Putamen (tissue), 1 donor: ENCODE measurements around the gene RDH8.

Source experiments
- DNase-seq: peaks from one replicate; pipeline ENCODE4 v3.0.0-alpha.2; 2016; ENCODE audit warnings: low spot score

Gene RDH8

DNA sequence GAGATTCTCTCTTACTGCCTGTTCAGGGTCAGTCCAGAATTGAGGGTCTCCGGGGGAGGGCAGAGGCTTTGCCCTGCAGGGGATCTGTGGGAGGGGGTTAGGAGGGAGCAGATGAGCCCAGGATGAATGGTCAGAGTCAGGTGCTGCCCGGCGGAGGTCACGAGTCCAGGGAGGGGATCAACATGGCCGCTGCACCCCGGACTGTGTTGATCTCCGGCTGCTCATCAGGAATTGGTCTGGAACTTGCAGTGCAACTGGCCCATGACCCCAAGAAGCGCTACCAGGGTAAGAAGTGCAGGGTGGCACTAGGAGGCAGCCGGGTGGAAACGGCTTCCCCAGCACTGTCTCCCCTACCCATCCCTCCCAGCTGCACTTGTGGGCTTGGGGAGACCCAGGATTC lies at the start of gene RDH8:
TSS of gene RDH8 (plus strand) at position 168 of the 400 bp plus-strand sequence. CDS start at position 183, 15 bp downstream.
- no peak for DNase-seq

GRCh38 chr19:9966024-9966423 lies 47.3 kb upstream of the RDH8 start:
- DNase-seq = no peak

DNA sequence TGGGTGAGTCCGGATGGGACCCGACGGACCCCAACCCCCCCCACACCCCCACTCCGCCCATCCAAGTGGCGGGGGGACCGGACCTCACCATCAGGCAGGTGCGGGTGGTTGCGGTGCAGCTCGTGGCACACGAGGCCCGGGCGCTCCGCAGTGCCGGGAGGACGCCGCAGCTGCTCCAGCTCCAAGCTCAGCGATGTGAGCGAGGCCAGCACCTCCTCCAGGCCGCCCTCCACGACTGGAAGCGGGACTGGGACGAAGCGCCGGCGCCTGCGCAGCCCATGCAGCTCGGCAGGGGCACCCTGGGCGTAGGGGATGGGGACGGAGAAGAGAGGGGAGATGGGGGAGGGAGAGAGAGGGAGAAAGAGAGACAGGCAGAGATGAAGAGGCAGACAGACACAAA lies 46.8 kb upstream of the RDH8 start:
- no peak for DNase-seq

DNA sequence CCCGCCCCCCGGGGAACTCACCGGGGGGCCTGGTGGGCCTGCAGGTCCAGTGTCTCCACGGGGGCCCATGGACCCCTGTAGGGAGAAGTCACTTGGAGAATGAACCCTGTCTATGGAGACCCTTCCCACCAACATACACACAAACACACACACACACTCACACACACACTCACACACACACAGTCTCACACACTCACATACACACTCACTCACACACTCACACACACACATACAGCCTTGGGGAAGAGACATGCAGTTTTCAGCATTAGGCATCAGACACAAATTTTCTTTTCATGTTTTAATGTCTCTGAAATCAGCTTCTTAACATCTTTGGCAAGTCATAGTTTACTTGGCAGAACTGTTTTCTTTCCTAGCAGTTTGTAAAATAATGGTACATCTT lies 46.0 kb upstream of the RDH8 start:
- DNase-seq = no peak

GRCh38 chr19:9968820-9969687 lies 44.2 kb upstream of the RDH8 start:
- no peak for DNase-seq

- DNase-seq = no peak
Observed at GRCh38 chr19:9969688-9969975, 43.7 kb upstream of the RDH8 start.

GRCh38 chr19:9970481-9970880 lies 42.8 kb upstream of the RDH8 start:
- DNase-seq = no peak

GRCh38 chr19:9971166-9971897 lies 42.0 kb upstream of the RDH8 start:
- DNase-seq = no peak

DNA sequence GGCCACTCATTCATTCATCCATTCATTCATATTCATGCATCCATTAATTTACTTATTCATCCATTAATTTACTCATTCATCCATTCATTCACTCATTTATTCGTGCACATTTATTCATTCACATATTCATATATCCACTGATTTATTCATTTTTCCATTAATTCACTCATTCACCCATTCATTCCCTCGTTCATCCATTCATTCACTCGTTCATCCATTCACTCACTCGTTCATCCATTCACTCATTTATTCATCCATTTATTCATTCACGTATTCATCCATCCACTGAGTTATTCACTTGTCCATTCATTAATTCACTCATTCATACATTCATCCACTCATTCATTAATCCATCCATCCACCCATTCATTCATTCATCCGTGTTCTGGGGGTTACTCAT lies 41.2 kb upstream of the RDH8 start:
- DNase-seq = no peak

DNA sequence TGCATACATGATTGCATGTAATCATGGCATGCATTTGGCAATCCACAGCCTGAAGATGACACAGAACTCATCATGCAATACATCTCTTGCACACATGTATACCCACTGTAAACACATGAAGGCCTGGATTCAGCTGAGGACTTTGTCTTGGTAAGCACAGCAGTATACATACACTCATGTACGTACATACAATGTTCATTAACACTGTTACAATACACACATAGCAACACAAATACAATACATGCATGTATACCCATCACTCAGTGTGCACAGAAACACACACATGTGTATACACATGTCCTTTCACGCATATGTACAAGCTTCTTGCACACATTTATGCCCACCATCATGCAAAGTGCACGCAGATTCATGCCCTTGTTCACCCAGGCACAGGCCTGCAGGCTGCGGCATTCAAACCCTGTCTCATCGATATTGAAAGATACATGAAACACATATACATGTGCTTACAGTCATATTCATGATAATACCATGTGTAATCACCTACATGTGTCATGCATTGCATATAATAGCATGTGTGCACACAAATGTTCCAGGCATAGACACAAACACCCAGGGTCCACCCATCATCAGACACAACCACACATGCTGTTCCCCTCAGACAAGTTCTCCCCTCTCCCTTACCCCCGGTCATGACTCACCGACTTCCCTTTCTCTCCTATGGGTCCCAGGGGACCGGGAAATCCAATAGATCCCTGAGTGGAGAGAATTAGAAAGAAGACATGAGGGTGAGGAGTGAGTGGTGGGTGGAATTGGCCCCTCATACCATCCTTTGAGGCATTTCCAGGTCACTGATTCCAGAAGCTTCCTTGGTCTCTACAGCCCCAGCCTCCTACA lies 31.6 kb upstream of the RDH8 start:
- DNase-seq = no peak

DNA sequence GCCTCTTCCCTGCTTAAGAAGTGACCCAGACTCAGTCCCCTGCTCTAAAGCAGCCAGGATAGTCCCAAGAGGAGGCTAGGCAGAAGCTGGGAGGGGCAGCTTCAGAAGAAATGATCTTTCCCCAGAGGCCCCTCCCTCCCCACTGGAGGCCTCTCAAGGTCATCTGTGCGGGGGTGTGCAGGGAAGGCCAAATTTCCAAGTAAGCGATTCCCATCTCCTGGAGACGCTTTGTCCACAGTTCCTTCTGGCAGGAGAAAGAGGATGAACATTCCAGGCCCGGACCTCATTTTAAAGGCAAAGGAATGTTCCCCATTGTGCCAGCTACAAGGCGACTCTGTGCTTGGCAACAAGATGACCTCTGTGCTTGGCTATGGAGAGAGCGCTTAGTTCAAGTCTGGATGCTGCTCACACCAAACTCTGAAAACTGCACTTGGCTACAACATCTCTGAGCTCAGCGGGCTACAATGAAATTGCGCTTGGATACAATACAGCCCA lies 26.4 kb upstream of the RDH8 start:
- peak; percentile 80 for DNase-seq

DNA sequence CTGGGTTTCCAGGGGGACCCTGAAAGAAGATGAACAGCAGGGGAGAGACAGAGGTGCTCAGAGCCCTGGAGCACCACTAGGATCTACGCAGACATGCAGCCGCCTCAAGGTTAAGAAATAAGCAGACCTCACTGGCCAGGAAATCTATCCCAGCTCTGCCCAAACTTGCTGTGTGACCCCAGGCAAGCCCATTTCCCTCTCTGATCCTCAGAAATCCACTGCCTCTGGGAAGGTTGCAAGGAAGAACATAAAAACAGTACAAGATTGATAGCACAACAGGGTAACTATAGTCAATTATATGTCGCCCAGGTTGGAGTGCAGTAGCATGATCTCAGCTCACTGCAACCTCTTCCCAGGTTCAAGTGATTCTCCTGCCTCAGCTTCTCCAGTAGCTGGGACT lies 23.8 kb upstream of the RDH8 start:
- no peak for DNase-seq

- DNase-seq = no peak
Observed at GRCh38 chr19:9991425-9992191, 21.7 kb upstream of the RDH8 start.

DNA sequence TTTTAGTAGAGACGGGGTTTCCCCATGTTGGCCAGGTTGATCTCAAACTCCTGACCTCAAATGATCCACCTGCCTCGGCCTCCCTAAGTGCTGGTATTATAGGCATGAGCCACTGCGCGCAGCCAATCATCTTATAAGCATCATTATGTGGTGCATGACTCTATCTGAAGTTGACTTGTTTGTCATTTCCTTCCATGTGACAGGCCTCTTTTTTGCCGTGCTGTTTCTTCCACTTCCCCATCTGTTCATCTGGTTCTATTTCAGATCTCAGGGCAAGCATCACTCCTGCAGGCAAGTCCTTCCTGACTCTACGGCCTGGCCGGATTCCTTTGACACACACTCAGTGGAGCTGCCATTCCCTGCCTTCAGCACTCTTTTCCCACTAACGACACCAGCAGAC lies 18.2 kb upstream of the RDH8 start:
- DNase-seq = no peak

- no peak for DNase-seq
Observed at GRCh38 chr19:9995999-9996398, 17.3 kb upstream of the RDH8 start.

DNA sequence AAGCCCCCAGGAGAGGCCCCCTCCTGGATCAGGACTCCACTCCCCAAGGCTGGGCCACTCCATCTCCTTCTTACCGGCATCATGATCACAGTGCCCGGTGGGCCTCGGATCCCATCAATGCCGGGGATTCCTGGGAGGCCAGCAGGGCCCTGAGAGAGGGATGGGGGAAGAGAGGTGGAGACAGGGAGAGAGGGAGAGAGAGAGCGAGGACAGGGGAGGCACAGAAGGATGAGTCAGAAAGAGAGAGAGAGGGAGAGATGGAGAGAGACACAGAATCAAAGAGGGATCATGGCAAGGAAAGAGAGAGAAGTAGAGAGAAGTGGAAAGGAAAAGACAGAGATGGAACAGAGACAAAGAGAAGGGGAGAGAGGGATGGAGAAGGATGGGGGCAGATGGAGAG lies 16.7 kb upstream of the RDH8 start:
- DNase-seq = no peak

DNA sequence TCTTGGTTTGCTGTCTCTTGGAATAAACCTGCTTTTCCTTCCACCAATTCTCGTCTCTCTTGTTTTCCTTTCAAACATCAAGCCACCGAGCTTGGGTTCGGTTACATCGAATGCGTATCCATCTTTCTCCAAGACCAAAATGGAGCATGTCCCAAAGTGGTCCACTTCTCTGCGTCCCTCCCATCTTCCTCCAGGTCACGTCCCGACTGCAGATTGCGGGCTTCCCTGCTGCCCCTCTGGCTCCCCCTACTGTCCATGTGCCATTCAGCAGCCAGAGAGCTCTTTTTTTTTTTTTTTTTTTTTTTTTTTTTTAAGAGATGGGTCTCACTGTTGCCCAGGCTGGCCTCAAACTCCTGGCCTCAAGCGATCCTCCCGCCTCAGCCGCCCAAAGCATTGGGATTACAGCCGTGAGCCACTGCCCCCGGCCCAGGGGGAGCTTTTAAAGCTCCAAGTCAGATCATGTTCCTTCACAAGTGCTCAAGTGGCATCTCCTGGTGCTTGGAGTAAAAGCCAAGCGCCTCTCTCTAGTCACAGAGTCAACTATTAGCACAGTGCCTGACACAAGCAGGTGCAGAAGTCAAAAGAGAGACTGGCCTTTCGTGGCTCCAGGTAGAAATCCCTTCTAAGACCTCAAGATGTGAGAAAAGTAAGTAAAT lies 13.0 kb upstream of the RDH8 start:
- peak; percentile 58 for DNase-seq

- no peak for DNase-seq
Observed at GRCh38 chr19:10001899-10002298, 11.4 kb upstream of the RDH8 start.

DNA sequence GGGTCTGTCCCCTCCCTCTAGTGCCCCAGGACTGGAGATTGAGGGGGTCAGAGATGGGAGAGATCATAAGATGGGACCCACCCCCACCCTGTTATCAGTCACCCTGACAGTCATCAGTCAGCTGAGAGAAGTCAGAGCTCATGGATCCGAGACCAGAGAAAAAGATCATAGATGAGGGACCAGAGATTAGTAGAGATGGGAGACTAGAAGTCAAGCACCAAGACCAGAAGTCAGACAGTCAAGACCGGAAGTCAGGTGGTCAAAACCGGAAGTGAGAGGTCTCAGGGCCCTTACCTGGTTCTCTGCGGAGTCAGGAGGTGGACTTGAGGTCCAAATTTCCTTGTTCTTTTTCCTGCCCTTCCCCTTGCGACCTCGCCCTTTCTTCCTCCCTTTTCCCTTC lies 10.0 kb upstream of the RDH8 start:
- DNase-seq = no peak

- no peak for DNase-seq
Observed at GRCh38 chr19:10004617-10005016, 8.7 kb upstream of the RDH8 start.

DNA sequence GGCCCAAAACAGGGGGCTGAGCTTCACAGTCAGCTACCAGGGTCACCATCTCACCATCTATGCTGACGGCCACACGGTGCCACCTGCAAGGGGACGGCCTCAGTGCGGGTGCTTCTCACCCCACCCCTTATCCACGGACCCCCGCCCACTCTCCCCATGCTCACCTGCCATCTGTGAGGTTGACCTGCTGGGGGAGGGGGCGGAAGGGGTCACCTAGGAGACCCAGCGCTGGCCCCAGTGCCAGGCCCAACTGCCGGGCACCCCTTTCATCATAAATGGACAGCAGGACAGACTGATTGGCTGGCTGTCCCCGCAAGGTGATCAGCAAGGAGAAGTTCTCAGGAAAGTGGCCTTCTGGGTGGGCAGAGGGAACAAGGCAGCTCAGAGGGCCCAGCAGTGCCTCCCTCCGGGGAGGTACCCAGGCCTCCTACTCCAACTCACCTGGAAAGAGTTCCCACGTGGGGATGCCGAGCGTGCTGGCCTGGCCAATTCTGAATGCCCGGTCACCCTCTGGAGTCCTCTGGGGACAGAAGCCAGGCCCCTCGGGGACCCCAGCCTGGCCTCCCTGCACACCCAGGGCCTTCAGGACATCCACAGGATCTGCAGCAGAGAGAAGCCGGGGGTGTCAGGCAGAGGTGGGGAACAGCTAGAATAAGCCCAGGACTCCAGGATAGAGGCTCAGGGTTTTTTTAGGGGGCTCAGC lies 7.5 kb upstream of the RDH8 start:
- DNase-seq = no peak
